HUDEP-2 (cell line): ENCODE results near the gene FMO5.

ENCODE experiments used
- DNase-seq, 76 experiments: peaks; one replicate each; lab custom pipeline; 2025; ENCODE audit not compliant: unreplicated experiment in 76 of 76; lab: John Stamatoyannopoulos, UW

The FMO5 gene

DNA sequence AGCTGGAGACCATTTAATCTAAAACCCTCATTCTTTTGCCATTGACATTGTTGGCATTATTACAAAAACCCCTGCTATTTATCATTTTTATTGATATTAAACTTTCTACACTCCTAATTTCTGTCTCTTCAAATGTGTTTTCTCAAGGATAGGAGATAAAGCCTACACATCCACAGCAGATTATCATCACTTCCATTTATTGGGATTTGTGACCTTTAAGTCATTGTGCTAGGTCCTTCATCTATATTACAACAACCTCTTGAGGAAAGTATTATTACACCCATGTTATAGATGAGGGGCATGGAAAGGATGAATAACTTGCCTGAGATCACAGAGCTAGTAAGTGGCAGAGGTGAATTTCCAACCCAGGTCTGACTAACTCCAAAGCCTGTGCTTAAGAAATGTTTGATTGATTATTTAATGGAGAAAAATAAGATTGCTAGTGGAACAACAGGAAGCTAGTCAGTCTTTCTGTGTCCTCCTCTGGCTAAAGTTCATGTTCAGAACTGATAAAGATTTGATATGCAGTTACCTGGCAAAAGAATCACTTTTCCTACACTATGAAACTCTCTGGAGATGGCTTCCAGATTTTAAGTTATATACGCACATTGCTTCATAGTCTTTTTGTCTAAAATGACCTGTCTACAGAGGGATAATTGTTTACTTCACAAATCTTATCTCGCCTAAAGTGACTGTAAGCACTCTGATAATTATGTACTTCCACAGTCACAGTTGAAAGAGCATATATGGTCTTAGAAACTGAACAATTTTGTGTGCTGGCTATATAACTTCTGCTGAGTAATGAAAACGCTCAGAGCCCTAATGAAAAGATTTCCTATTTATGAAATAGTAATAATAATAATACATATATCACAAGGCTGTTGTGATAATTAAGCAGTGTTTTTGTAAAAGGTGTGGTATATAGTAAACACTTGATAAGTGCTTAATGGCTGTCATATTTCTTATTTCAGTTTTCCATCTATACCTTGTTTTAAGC, 15.0 kb downstream of the FMO5 start:
- no peak for DNase-seq

DNA sequence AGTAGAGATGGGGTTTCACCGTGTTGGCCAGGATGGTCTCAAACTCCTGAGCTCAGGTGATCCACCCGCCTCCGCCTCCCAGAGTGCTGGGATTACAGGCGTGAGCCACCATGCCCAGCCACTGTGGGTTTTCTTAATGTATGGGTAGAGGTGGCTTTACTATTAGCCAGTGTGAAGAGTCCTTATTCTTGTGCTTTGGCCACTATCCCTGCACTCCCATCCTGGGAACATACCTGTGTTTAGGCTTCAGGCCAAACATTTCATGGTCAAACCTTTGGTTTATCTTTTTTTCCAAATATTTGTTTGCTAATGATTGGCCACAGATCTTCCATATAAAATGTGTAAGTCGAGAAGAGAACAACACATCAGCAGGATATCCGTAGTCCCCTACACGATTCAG, 16.5 kb downstream of the FMO5 start:
- DNase-seq: no peak

DNA sequence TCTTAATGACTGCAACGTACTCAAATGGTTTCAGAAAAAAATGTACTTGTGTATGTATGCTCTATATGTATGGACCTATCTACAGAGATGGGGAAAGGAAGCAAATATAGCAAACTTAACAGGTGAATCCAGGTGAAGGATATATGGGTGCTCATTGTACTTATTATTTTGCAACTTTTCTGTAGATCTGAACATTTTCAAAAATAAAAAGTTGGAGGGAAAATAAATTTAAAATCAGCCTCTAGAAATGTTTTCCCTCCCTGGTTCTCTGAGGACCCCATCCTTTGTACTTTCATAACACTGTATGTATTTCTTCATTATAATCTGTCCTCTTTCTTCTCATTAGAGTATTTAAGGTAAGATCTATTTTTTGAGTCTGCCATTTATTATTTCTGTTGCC, 17.9 kb downstream of the FMO5 start:
- DNase-seq: no peak

DNA sequence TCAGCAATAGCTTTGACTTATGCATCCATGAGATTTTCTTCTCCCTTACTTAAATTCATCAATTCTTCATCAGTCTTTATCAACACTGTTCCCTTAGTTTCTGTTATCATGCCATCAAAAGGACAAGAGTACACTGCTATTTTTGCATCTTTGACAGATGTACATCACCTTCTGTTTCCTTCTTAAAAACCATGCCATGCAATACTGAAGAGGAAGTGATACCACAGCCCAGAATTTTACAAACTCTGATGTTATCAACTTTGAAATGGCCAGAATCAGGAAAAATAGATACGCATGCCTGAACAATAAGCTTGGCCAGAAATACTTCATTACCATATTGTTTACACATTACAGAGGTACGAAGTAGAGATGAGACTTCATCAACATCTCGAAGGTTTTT, 21.1 kb downstream of the FMO5 start:
- no peak for DNase-seq

DNA sequence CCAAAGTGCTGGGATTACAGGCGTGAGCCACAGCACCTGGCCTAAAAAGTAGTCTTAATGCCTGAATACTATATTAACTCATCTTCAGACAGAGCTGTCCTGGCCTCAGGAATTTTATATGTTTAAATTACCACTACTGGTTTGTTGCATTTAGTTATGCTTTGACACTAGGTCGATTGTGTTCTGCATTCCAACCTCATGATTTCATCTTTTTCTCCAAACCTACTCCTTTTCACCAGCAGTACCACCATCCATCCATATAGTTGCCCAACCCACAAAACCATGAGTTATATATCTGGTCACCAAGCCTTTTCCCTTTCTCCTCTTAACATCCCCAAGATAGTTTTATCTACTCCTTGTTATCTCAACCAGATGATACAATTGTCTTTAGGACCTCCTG, 22.6 kb downstream of the FMO5 start:
- no peak for DNase-seq

DNA sequence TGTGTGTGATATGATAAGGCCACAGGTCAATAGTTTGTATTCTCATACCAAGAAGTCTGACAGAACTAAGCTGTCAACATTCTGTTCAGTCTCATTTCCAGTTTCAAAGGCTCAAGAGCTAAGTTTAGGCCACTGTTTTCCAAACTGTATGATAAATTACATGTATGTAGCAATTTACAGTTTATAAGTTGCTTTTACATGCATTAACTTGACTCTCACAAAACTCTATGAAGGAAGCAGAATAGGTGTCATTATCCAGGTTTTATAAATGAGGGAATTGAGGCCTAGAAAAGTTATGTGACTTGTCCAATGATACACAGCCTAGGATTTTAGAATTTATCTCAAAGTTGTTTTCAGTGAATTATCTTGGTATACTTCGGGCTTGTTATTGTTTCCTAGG, 23.4 kb downstream of the FMO5 start:
- no peak for DNase-seq

DNA sequence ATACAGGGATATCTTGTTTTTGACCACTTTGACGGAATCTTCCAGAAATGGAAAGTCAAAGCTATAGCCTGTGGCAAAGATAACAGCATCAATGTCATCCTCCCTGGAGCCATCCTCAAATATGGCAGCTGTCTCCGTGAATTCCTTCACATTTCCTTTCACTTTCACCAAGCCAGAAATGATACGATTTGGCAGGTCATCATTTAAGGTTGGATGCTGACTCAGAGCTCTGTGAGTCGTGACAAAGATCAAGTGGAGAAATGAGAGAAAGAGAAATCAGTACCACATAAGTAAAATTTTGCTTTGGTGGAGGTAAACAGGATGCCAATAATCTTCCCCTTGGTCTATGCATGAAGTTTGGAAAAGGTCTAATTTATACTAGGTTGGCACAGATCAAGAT, 23.9 kb downstream of the FMO5 start:
- DNase-seq: no peak

DNA sequence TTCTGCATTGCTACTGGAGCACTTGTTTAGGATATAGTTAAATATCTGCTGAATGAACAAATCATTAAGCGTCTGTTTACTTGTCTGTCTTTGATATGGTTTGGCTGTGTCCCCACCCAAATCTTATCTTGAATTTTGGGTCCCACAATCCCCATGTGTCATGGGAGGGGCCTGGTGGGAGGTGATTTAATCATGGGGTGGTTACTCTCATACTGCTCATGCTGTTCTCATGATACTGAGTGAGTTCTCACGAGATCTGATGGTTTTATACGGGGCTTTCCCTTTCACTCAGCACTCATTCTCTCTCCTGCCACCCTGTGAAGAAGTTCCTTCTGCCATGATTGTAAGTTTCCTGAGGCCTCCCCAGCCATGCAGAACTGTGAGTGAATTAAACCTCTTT, 27.8 kb downstream of the FMO5 start:
- peak in 17 of 76 experiments; percentile 0 to 37 (median 4) for DNase-seq

DNA sequence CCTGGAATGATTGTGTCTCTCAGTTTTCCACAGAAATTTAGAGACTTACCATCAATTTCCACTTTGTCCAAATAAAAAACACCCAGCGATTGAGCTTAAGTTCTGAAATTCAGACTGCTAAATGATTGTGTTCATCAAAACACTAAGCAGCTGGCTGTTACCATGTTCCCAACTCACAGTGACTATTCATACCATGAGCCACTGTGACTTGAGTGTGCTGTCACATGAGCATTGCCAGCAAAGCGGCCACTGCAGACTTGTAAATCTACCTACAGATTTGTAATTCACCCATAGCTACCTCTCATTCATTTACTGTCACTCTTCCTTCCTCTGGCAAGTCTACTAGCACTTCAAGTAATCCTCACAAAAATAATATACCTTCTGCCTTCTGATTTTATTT, 35.6 kb downstream of the FMO5 start:
- DNase-seq: no peak

DNA sequence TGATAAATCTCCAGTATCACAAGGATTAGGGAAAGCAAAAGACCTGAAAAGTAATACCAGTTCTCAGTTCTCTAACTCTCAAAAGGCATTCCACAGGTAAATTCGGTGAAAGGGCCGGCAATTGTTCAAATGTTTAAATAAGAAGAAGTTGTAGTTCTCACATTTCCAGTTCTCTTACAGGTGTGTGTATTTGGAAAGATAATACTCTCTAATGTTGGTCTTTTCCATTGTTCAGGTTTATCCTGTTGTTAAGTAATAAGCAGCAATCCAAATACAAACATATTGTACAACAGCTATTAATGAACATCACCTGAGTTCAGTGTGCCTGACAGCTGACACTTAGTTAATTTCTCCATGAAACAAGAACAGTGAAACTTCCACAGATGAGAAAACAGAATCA, 39.7 kb downstream of the FMO5 start:
- DNase-seq: no peak

DNA sequence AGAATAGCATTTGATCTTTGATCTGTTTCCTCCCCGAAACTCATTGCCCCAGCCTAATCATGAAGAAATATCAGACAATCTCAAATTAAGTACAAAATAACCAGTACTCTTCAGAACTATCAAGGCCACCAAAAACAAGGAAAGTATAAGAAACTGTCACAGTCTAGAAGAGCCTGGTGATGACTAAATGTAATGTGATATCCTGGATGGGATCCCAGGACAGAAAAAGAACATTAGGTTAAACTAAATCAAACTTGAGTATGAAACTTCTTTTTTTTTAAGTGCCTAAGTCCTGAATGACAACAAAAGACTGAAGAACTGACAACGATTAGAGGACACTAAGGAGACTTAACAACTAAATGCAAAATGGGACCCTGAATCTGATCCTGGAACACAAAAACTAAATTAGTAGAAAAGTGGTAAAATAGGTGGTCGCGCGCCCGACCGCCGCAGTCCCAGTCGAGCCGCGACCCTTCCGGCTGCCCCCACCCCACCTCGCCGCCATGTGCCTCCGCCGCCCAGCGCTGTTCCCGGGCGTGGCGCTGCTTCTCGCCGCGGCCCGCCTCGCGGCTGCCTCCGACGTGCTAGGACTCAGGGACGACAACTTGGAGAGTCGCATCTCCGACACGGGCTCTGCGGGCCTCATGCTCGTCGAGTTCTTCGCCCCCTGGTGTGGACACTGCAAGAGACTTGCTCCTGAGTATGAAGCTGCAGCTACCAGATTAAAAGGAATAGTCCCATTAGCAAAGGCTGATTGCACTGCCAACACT, 47.3 kb downstream of the FMO5 start:
- DNase-seq: no peak

DNA sequence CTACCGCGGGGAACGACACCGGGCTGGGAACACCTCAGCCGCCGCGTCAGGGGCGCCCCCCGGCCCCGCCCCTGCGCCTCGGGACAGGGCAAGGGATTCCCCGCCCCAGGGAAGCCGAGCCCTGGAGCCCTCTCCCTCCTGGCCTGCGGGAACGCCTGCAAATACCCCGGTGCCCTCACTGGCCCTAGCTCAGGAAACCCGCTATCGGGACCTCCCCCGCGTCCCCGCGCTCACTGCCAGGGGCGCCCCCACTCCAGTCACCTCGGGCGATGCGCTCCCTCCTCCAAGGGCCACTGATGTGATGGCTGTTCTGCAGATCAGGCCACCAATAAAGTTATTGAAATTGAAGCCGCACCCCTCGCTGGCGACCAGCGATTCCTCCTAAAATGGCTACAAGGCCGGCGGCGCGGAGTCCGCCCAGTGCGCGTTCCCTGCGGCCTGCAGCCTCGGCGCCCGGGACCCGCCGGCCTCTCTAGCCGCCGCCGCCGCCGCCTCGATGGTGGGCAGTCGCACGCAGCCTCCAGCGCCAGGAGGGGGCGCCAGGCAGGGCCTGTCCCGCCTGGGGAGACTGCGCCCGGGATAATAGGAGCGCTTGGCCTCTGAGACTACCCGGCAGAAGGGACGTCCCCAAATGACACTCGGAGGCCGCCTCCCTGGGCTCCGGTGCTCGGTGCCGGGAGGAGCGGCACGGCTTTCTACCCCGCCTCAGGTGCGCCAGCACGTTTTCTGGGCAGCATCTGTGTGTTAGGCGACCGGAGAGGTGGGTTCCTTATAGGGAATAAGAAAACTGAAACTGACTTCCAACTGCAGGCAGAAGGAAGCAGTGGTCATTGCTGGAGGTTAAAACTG, 52.7 kb downstream of the FMO5 start, which contains the start of gene PRKAB2:
PRKAB2 (minus strand) TSS at position 303 of the 849 bp plus-strand sequence. CDS start 326 bp downstream, outside the sequence.
- DNase-seq: peak; percentile 36 to 95 (median 90)

DNA sequence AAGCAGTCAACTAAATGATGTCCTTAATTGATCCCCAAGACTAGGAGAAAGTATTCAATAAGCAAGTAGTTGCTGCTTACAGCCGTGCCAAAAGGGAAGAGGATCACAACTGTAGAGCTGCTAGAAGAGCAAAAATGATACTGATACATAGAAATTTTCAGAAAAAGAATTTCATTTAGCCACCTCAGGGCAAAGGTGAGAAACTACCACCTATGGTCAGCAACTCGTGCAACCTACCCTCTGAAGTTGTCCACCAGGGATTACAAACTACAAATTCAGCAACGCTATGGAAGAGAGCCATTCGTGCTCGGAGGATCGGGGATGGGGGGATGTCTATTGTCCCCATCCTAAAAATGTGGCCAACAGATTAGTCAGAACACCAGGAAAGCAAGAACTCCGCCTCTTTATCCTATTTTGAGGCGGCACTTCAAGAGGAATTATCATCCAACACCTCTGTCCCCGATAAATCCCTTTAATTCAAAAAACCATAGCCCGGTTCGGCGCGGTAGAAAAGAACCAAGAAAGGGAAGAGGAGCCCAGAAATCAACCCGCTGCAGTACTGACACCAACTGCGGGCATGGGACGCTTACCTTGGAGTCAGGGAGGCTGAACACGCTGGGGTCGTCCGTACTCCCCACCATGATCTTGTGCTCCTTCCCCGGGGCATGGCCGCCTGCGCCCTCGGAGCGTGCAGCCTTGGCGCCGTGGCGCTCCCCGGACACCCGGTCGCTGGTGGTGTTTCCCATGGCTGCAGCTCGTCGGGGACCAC, 53.6 kb downstream of the FMO5 start:
- peak in 7 of 76 experiments; percentile 4 to 27 (median 8) for DNase-seq

DNA sequence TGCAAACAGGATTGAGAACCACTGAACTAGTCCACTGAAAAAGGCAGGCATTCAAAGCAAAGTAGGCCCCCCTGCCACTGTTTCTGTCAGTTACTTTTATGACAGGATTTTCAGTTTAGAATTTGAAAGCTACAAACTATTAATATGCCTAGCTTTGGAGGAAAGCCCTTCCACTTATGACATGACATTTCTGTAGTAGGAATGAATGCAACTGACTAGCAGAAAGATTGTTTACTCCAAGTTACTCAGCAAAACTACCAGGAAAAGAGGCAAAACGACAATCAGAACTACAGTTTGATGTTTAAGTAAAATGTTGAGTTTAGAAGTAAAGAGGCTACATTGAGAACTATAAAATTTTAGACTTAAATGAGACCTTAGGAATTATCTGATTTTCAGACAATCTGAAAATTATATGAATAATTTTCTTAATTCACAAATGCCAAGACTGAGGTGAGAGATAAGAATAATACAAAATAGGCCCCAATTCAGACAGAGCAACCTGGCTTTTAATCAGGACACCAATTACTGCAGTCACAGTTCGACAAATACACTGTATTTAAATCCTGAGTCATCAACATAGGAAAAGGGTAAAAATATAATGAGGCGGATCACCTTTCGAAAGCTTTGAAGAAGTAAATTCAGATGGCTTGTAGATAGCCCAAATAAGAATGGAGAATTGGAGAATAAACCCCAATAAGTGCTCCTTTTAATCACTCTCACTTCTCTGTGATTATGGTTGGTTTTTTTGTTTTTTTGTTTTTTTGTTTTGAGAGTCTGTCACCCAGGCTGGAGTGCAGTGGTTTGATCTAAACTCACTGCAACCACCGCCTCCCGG, 55.1 kb downstream of the FMO5 start:
- DNase-seq: no peak

DNA sequence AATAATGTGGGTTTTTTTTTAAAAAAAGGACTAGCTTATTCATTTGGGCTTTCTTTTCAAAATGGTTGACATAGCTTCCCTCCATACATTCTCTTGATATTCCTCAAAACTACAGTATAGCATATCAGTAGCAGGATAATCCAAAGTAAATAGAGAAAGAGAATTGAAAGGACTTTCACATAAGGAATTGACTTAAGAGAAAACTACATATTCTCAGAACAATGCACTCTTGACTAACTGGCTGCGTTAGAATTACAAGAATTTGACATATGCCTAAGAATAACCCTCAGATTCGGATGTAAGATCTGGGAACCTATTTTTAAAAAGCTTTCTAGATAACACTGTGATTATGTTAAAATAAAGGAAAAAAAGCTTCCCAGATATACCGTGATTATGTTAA, 56.0 kb downstream of the FMO5 start:
- no peak for DNase-seq

DNA sequence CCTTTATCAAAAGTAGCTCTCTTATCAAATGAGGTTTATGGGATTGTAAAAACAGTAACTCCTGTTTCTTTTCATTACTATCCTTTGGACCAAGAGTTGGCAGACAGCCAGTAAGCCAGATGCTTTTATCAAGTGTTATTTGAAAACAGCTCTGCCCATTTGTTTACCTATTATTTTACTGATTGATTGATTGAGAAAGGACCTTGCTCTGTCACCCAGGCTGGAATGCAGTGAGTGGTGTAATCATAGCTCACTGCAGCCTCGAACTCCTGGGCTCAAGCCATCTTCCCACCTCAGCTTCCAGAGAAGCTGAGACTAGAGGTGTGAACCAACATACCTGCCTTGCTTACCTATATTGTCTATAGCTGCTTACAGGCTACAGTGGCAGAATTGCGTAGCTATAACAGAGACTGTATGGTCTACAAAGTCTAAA, 56.5 kb downstream of the FMO5 start:
- peak in 7 of 76 experiments; percentile 0 to 19 (median 8) for DNase-seq

DNA sequence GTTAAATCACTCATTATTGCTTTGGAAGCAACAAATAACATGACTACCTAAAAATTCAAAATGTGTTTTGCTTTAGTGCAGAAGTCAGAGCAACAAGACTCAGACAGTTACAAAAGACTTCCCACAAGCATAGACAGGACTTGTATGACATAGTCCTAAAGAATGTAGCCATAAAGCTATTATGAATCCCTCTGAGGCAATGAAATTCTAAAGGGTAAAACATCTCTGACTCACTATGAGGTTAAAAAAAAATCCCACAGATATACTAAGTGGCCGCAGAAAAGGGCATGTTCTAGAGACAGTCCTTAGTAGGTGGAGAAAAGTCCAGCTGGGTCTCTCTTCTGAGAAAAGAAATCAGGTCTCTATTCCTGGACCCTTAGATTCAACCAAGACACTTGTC, 57.8 kb downstream of the FMO5 start:
- no peak for DNase-seq

DNA sequence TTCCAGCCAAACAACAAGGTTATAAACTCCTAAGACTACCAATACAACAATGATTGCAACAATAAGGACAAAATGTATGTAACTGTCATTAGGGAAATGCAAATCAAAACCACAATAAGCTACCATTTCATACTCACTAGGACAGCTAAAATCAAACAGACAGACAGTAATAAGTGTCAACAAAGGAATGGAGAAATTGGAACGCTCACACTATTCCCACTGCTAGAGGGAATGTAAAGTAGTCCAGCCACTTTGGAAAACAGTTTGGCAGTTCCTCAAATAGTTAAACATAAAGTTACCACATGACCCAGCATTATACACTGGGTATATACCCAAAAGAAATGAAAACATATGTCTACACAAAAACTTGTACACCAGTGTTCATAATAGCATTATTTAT, 62.1 kb downstream of the FMO5 start:
- DNase-seq: no peak

DNA sequence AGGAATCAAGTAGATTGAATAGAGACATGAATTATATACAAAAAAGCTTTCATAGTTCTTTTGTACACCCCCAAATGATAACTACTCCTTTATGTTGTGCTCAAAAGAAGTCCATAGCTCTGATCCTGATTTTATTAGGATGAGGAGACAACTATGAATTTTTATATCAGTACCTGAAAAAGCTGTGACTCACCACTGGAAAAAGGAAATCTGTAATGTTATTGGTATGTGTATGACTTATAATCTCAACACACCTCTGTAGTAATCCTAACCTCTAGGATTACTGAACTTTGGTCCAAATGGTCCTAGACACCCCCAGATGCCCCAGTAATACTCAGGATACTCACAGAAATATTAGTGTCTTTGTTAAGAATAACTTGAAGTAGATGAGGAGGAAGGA, 63.0 kb downstream of the FMO5 start:
- no peak for DNase-seq
